SU-DHL-6 (cell line): ENCODE results near the gene NIFK.
"Not testable (repeated sequence)": the region's sequence is repeated elsewhere in the genome, so short reads cannot be mapped to it uniquely, and the experiment has no call there.

Experiments used
- H2AFZ ChIP-seq: fragments of 200-600 bp; sonication (generic); 2 replicates; pipeline ENCODE4 v1.6.1; 2014; ENCODE audit warnings: low read depth, mild to moderate bottlenecking, moderate library complexity, mixed read lengths, antibody characterized with exemption, low read length; ENCODE audit not compliant: severe bottlenecking
- H3F3A ChIP-seq: fragments of 200-600 bp; shearing (Covaris generic); 2 replicates; pipeline ENCODE4 v1.6.0; 2016; ENCODE audit warnings: antibody characterized with exemption, mild to moderate bottlenecking; ENCODE audit not compliant: insufficient read depth
- H3K27ac ChIP-seq: fragments of 200-600 bp; sonication (generic); 2 replicates; pipeline ENCODE4 v1.5.1; 2016; ENCODE audit warnings: low read depth, mild to moderate bottlenecking, low read length, moderate library complexity, mixed read lengths
- H3K27me3 ChIP-seq: fragments of 200-600 bp; sonication (generic), shearing (Covaris generic); 2 replicates; pipeline ENCODE4 v1.6.0; 2014; ENCODE audit warnings: mild to moderate bottlenecking, low read length
- H3K36me3 ChIP-seq: fragments of 200-600 bp; sonication (generic); 2 replicates; pipeline ENCODE4 v1.6.1; 2014; ENCODE audit warnings: mild to moderate bottlenecking, low read length, mixed read lengths
- H3K4me2 ChIP-seq: fragments of 300-600, 200-600 bp; shearing (Covaris generic), sonication (generic); 2 replicates; pipeline ENCODE4 v1.6.0; 2014; ENCODE audit warnings: low read length, low read depth, mild to moderate bottlenecking; ENCODE audit not compliant: poor library complexity, severe bottlenecking
- H3K4me3 ChIP-seq: fragments of 200-600 bp; sonication (generic); 2 replicates; pipeline ENCODE4 v1.5.1; 2014; ENCODE audit warnings: antibody characterized with exemption, low read length, mild to moderate bottlenecking, mixed read lengths; ENCODE audit not compliant: insufficient read depth, poor library complexity, severe bottlenecking
- H3K79me2 ChIP-seq: fragments of 200-600 bp; sonication (generic); 2 replicates; pipeline ENCODE4 v1.6.1; 2014; ENCODE audit warnings: mild to moderate bottlenecking, low read length, moderate library complexity; ENCODE audit not compliant: insufficient read depth
- H3K9ac ChIP-seq: fragments of 200-600 bp; sonication (generic); 2 replicates; pipeline ENCODE4 v1.7.0; 2014; ENCODE audit warnings: mild to moderate bottlenecking, low read length
- H3K9me2 ChIP-seq: fragments of 200-600 bp; sonication (generic); replicated peaks from 2 replicates; pipeline ENCODE4 v1.6.1; 2014; ENCODE audit warnings: low read length; ENCODE audit not compliant: insufficient read depth
- H3K9me3 ChIP-seq: fragments of 200-600 bp; sonication (generic); 2 replicates; pipeline ENCODE4 v1.6.1; 2014; ENCODE audit warnings: low read length, mixed read lengths; ENCODE audit not compliant: insufficient read depth
- H4K20me1 ChIP-seq: fragments of 200-600 bp; sonication (generic); 2 replicates; pipeline ENCODE4 v1.6.1; 2014; ENCODE audit warnings: low read depth, mild to moderate bottlenecking, antibody characterized with exemption, low read length, moderate library complexity, mixed read lengths
- CTCF ChIP-seq: fragments of 200-600 bp; sonication (generic); IDR thresholded peaks from one replicate; pipeline ENCODE4 v1.5.1; 2017; ENCODE audit warnings: antibody characterized with exemption, mild to moderate bottlenecking, low read length, moderate library complexity; ENCODE audit not compliant: insufficient read depth, poor library complexity, severe bottlenecking
- EZH2phosphoT487 ChIP-seq: fragments of 200-600 bp; sonication (generic), shearing (Covaris generic); conservative IDR thresholded peaks from 2 replicates; pipeline ENCODE4 v1.6.1; 2018; ENCODE audit warnings: mild to moderate bottlenecking, antibody characterized with exemption, low read length, moderate library complexity, mixed read lengths

Gene NIFK

GRCh38 chr2:121696410-121696930, 40.2 kb downstream of the NIFK start:
- Histone ChIP-seq H2AFZ (no peak overlapping the region), H3K27ac (no peak overlapping the region), H3K4me3 (no peak overlapping the region), H3K9me2 (no peaks in the 10 kb centered on the region), H4K20me1 (no peaks in the 10 kb centered on the region), H3K9me3 (no peaks in the 10 kb centered on the region), H3K4me2 (no peak overlapping the region), H3K79me2 (no peaks in the 10 kb centered on the region), H3K36me3 (no peaks in the 10 kb centered on the region), H3K27me3 (no peaks in the 10 kb centered on the region), H3F3A (no peaks in the 10 kb centered on the region), H3K9ac (no peak overlapping the region)
- no peak for TF ChIP-seq CTCF
- no peak for TF ChIP-seq EZH2phosphoT487

GRCh38 chr2:121695171-121695451, 41.6 kb downstream of the NIFK start:
- H3K79me2 ChIP-seq: no peaks in the 10 kb centered on the region
- H3K9me3 ChIP-seq: no peaks in the 10 kb centered on the region
- TF ChIP-seq EZH2phosphoT487 (no peak), CTCF (no peak)
- no peak overlapping the region for H3K9ac ChIP-seq
- no peak overlapping the region for H3K4me2 ChIP-seq
- H3K36me3 ChIP-seq: no peaks in the 10 kb centered on the region
- H3K27me3 ChIP-seq: no peaks in the 10 kb centered on the region
- no peaks in the 10 kb centered on the region for H3F3A ChIP-seq
- no peak overlapping the region for H3K4me3 ChIP-seq
- no peak overlapping the region for H3K27ac ChIP-seq
- no peaks in the 10 kb centered on the region for H4K20me1 ChIP-seq
- H3K9me2 ChIP-seq: no peaks in the 10 kb centered on the region
- H2AFZ ChIP-seq: no peak overlapping the region

- no peak overlapping the region for H3K27ac ChIP-seq
Measured at GRCh38 chr2:121694398-121695170, 42.1 kb downstream of the NIFK start.

GRCh38 chr2:121690572-121690971, 46.1 kb downstream of the NIFK start:
- not testable (repeated sequence) for H4K20me1 ChIP-seq, H3K9me3 ChIP-seq, H3F3A ChIP-seq, H3K4me2 ChIP-seq, H2AFZ ChIP-seq, H3K4me3 ChIP-seq, H3K27me3 ChIP-seq, H3K27ac ChIP-seq, H3K9me2 ChIP-seq, H3K36me3 ChIP-seq, H3K9ac ChIP-seq, H3K79me2 ChIP-seq

More at GRCh38 chr2:121694398-121695170, 42.1 kb downstream of the NIFK start:
- H2AFZ ChIP-seq: no peak overlapping the region
- H4K20me1 ChIP-seq: no peaks in the 10 kb centered on the region
- no peaks in the 10 kb centered on the region for H3K9me2 ChIP-seq
- H3F3A ChIP-seq: no peaks in the 10 kb centered on the region
- no peaks in the 10 kb centered on the region for H3K36me3 ChIP-seq
- TF ChIP-seq EZH2phosphoT487 (no peak), CTCF (no peak)
- no peak overlapping the region for H3K9ac ChIP-seq
- H3K79me2 ChIP-seq: no peaks in the 10 kb centered on the region
- H3K4me3 ChIP-seq: no peak overlapping the region
- H3K27me3 ChIP-seq: no peaks in the 10 kb centered on the region
- H3K9me3 ChIP-seq: no peaks in the 10 kb centered on the region
- no peak overlapping the region for H3K4me2 ChIP-seq
